Measurements from ENCODE around the gene TICAM2.
A peak's percentile ranks its signal among the peaks of the same experiment; 100 is the strongest.
"Not testable (repeated sequence)": the region's sequence is repeated elsewhere in the genome, so short reads cannot be mapped to it uniquely, and the experiment has no call there.

TICAM2 gene

GRCh38 chr5:115601701-115602590 is at the start of gene TICAM2:
TSS of gene TICAM2 (minus strand) at chr5:115602479. CDS start at chr5:115581256, 21,223 bp downstream.
- DNase-seq (ENCODE audit: low read depth) = peak; percentile 80

GRCh38 chr5:115649541-115649940 is 47.3 kb upstream of the TICAM2 start:
- DNase-seq (ENCODE audit: low read depth) = no peak
- H3K4me3 ChIP-seq (ENCODE audit: low read depth, low read length) = no peak overlapping the region
- TF ChIP-seq MYC (IDR thresholded peaks at IDR 0.05; ENCODE audit: low read depth, low read length) (no peak), MAX (IDR thresholded peaks at IDR 0.05; ENCODE audit: low read depth, low read length) (no peak), POLR2A (IDR thresholded peaks at IDR 0.05; ENCODE audit: extremely low read depth, insufficient read length) (no peak), CTCF (IDR thresholded peaks at IDR 0.05; ENCODE audit: low read depth, low read length) (no peak)

More at GRCh38 chr5:115601701-115602590, at the start of gene TICAM2:
- TF ChIP-seq POLR2A (IDR thresholded peaks at IDR 0.05; ENCODE audit: extremely low read depth, insufficient read length) = no peak
- no peak for TF ChIP-seq MAX (IDR thresholded peaks at IDR 0.05; ENCODE audit: low read depth, low read length)
- no peak for TF ChIP-seq CTCF (IDR thresholded peaks at IDR 0.05; ENCODE audit: low read depth, low read length)
- TF ChIP-seq MYC (IDR thresholded peaks at IDR 0.05; ENCODE audit: low read depth, low read length) = 0 out of 2 replicates have a peak, but pooled peaks have one; percentile 19
- H3K4me3 ChIP-seq (ENCODE audit: low read depth, low read length) = peak within 1 kb of the TSS; percentile 78

GRCh38 chr5:115648056-115648455 is 45.8 kb upstream of the TICAM2 start:
- no peak for DNase-seq (ENCODE audit: low read depth)
- no peak overlapping the region for H3K4me3 ChIP-seq (ENCODE audit: low read depth, low read length)
- TF ChIP-seq MAX (IDR thresholded peaks at IDR 0.05; ENCODE audit: low read depth, low read length) = no peak
- no peak for TF ChIP-seq POLR2A (IDR thresholded peaks at IDR 0.05; ENCODE audit: extremely low read depth, insufficient read length)

- DNase-seq (ENCODE audit: low read depth); H3K4me3 ChIP-seq (ENCODE audit: low read depth, low read length): not testable (repeated sequence)
Observed at GRCh38 chr5:115645386-115645785, 43.1 kb upstream of the TICAM2 start.

- TF ChIP-seq MAX (IDR thresholded peaks at IDR 0.05; ENCODE audit: low read depth, low read length) (no peak), CTCF (IDR thresholded peaks at IDR 0.05; ENCODE audit: low read depth, low read length) (no peak), MYC (IDR thresholded peaks at IDR 0.05; ENCODE audit: low read depth, low read length) (no peak), POLR2A (IDR thresholded peaks at IDR 0.05; ENCODE audit: extremely low read depth, insufficient read length) (no peak)
- no peak for DNase-seq (ENCODE audit: low read depth)
- no peak overlapping the region for H3K4me3 ChIP-seq (ENCODE audit: low read depth, low read length)
Observed at GRCh38 chr5:115644046-115644445, 41.8 kb upstream of the TICAM2 start.

GRCh38 chr5:115641948-115642347 is 39.7 kb upstream of the TICAM2 start:
- no peak for TF ChIP-seq MAX (IDR thresholded peaks at IDR 0.05; ENCODE audit: low read depth, low read length)
- TF ChIP-seq POLR2A (IDR thresholded peaks at IDR 0.05; ENCODE audit: extremely low read depth, insufficient read length) = no peak
- TF ChIP-seq MYC (IDR thresholded peaks at IDR 0.05; ENCODE audit: low read depth, low read length) = no peak
- TF ChIP-seq CTCF (IDR thresholded peaks at IDR 0.05; ENCODE audit: low read depth, low read length) = no peak
- DNase-seq (ENCODE audit: low read depth) = no peak
- H3K4me3 ChIP-seq (ENCODE audit: low read depth, low read length) = no peak overlapping the region
